ENCODE results near the gene CCSER1. TPM values are rescaled to one million over a fixed set of nuclear protein-coding genes. Genes with fewer than 3 reads are reported as not detected.

The CCSER1 gene
- total RNA-seq, 1 donor from 2014 or later: not detected

DNA sequence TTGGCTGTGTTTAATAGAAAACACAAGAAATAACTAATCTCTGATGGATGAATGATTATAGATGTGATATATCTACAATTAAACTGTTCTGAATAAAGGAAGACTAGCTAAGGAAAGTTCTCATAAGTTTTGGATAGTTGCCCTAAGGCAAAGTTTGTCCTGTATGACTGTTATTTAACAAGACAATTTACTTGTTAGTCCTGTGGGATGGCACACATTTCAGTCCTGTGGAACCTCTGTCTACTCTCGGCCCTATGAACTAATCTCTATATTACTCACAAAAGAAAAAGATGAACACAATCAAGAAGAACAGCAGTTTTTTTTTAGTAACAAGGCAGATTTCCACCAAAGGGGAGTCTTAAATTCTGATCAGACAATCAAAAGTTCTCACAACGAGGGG, 314.6 kb downstream of the CCSER1 start:
- TF ChIP-seq, protein P1, sequence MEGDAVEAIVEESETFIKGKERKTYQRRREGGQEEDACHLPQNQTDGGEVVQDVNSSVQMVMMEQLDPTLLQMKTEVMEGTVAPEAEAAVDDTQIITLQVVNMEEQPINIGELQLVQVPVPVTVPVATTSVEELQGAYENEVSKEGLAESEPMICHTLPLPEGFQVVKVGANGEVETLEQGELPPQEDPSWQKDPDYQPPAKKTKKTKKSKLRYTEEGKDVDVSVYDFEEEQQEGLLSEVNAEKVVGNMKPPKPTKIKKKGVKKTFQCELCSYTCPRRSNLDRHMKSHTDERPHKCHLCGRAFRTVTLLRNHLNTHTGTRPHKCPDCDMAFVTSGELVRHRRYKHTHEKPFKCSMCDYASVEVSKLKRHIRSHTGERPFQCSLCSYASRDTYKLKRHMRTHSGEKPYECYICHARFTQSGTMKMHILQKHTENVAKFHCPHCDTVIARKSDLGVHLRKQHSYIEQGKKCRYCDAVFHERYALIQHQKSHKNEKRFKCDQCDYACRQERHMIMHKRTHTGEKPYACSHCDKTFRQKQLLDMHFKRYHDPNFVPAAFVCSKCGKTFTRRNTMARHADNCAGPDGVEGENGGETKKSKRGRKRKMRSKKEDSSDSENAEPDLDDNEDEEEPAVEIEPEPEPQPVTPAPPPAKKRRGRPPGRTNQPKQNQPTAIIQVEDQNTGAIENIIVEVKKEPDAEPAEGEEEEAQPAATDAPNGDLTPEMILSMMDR (IDR thresholded peaks at IDR 0.05): no peak
- DNase-seq (ENCODE audit: low spot score): no peak
- no peaks in the 10 kb centered on the region for H3K27me3 Mint-ChIP-seq (ENCODE audit: low read depth)
- H3K36me3 Mint-ChIP-seq (ENCODE audit: low read depth): peaks cover 2% of the 10 kb centered on the region
- no peaks in the 10 kb centered on the region for H3K9me3 Mint-ChIP-seq (ENCODE audit: low read depth)
- no peak overlapping the region for H3K27ac Mint-ChIP-seq (ENCODE audit: unreplicated experiment)
- no peak overlapping the region for H3K4me3 Mint-ChIP-seq (ENCODE audit: unreplicated experiment)
- H3K4me1 Mint-ChIP-seq (ENCODE audit: low read depth): peaks cover 28% of the 10 kb centered on the region

DNA sequence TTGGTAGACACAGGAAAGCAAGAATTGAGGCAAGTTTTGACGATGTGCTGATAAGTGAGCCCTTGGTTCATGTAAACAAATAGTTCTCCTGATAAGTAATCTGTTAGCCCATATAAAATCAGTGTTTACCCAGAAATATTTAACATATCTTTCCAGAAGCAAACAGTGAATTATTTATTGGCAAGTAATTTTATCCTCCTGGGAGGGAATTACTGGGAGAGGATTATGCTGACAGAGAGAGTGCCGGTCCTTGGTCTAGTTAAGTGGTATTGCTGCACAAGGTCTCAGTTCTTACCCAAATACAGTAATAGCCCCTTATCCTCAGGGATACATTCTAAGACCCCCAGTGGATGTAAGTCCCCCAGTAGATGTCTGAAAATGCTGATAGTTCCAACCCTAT, 315.4 kb downstream of the CCSER1 start:
- TF ChIP-seq, protein P1 (IDR thresholded peaks at IDR 0.05): no peak
- Mint-ChIP-seq H3K9me3 (ENCODE audit: low read depth) (no peaks in the 10 kb centered on the region), H3K4me3 (ENCODE audit: unreplicated experiment) (no peak overlapping the region)

DNA sequence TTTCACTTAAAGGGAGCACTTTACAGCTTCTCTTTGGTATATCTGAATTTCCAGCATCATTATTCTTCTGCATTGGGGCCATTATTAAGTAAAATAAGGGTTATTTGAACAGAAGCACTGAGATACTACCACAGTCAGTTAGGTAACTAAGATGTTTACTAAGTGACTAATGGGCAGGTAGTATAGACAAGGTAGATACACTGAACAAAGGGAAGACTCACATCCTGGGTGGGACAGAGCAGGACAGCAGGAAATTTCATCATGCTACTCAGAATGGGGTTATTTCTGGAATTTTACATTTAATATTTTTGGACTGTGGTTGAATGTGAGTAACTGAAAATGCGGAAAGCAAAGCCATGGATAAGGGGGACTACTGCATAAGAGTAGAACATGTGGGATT, 316.0 kb downstream of the CCSER1 start:
- Mint-ChIP-seq H3K27ac (ENCODE audit: unreplicated experiment) (no peak overlapping the region), H3K9me3 (ENCODE audit: low read depth) (no peaks in the 10 kb centered on the region), H3K36me3 (ENCODE audit: low read depth) (peaks cover 2% of the 10 kb centered on the region), H3K4me1 (ENCODE audit: low read depth) (peaks cover 28% of the 10 kb centered on the region), H3K4me3 (ENCODE audit: unreplicated experiment) (no peak overlapping the region), H3K27me3 (ENCODE audit: low read depth) (no peaks in the 10 kb centered on the region)
- DNase-seq (ENCODE audit: low spot score): no peak
- TF ChIP-seq, protein P1 (IDR thresholded peaks at IDR 0.05): no peak

More for the DNA sequence above, 315.4 kb downstream of the CCSER1 start:
- Mint-ChIP-seq H3K27me3 (ENCODE audit: low read depth) (no peaks in the 10 kb centered on the region), H3K27ac (ENCODE audit: unreplicated experiment) (no peak overlapping the region), H3K36me3 (ENCODE audit: low read depth) (peaks cover 2% of the 10 kb centered on the region), H3K4me1 (ENCODE audit: low read depth) (peaks cover 28% of the 10 kb centered on the region)
- no peak for DNase-seq (ENCODE audit: low spot score)

DNA sequence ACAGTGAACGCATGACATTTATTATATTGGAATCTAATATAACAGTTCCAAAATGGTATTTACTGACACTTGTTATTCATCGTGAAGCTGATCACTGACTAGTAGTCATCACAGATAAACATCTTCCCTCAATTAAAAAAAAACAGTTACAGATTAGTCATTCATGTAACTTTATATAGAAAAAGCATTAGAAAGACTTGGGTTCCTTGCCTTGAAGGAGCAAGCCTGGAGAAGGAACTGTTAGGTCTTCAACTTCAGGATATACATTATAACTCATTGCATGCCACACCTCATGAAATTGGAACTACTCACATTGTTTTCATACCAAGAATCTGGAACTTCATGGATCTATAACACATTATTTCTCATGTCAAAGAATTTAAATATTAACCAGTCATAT, 317.7 kb downstream of the CCSER1 start:
- no peak overlapping the region for H3K4me3 Mint-ChIP-seq (ENCODE audit: unreplicated experiment)
- peak overlapping the region; percentile 42 for H3K27ac Mint-ChIP-seq (ENCODE audit: unreplicated experiment)
- H3K27me3 Mint-ChIP-seq (ENCODE audit: low read depth): no peaks in the 10 kb centered on the region
- H3K36me3 Mint-ChIP-seq (ENCODE audit: low read depth): peaks cover 2% of the 10 kb centered on the region
- peaks cover 28% of the 10 kb centered on the region for H3K4me1 Mint-ChIP-seq (ENCODE audit: low read depth)
- no peak for DNase-seq (ENCODE audit: low spot score)
- no peaks in the 10 kb centered on the region for H3K9me3 Mint-ChIP-seq (ENCODE audit: low read depth)
- TF ChIP-seq, protein P1 (IDR thresholded peaks at IDR 0.05): no peak

DNA sequence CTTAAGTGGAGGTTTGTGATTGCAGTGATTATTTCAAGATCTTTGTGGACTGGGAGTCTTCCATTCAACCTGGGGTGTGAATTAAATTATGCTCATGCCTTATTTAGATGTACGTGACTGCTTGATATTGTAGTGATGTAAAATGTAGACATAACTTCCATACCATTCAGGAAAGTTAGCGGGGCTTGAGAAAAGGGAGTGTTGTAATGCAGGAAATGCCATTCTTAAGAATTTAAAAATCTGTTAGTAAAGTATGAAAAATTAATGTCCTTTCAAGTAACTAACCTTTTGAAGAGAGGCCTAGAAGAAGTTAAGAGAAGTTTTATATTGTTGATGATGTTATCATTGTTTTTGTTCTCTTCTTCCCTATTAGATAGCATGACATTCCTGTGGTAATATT, 318.2 kb downstream of the CCSER1 start:
- Mint-ChIP-seq H3K9me3 (ENCODE audit: low read depth) (no peaks in the 10 kb centered on the region), H3K4me3 (ENCODE audit: unreplicated experiment) (no peak overlapping the region), H3K27ac (ENCODE audit: unreplicated experiment) (no peak overlapping the region), H3K27me3 (ENCODE audit: low read depth) (no peaks in the 10 kb centered on the region), H3K4me1 (ENCODE audit: low read depth) (peaks cover 28% of the 10 kb centered on the region), H3K36me3 (ENCODE audit: low read depth) (peaks cover 2% of the 10 kb centered on the region)
- no peak for DNase-seq (ENCODE audit: low spot score)
- TF ChIP-seq, protein P1 (IDR thresholded peaks at IDR 0.05): no peak
